Natural killer cell (primary cell): ENCODE measurements around the gene DCDC2. TPM values are rescaled to one million over a fixed set of nuclear protein-coding genes. Genes with fewer than 3 reads are reported as not detected.

Source experiments
- ATAC-seq, 3 donors: fragments of 150-1000 bp in 2 of 3; fragments of 200-7000 bp in 1 of 3; cut with Tn5 transposase; 1 replicate in 1 of 3; 2 replicates in 2 of 3; pipeline ENCODE4 v1.10.0; 2021; ENCODE audit warnings: mild to moderate bottlenecking in 2 of 3, moderate library complexity in 2 of 3
- DNase-seq, 2 donors: peaks; one replicate each; pipeline versions ENCODE4 v3.0.0 to v3.0.0-alpha.2; 2013 to 2021; ENCODE audit warnings: mixed read lengths in 1 of 2
- H3K27ac ChIP-seq: one replicate; pipeline ENCODE4 v1.5.1; 2013; ENCODE audit warnings: mild to moderate bottlenecking, low read length
- H3K27me3 ChIP-seq: one replicate; pipeline ENCODE4 v1.6.1; 2013; ENCODE audit warnings: low read length; ENCODE audit not compliant: control insufficient read depth, insufficient read depth
- H3K36me3 ChIP-seq: one replicate; pipeline ENCODE4 v1.6.1; 2013; ENCODE audit warnings: low read length; ENCODE audit not compliant: control insufficient read depth, insufficient read depth
- H3K4me1 ChIP-seq: one replicate; pipeline ENCODE4 v1.6.1; 2013; ENCODE audit warnings: low read length; ENCODE audit not compliant: control insufficient read depth, insufficient read depth
- H3K4me3 ChIP-seq: one replicate; pipeline ENCODE4 v1.5.1; 2013; ENCODE audit warnings: low read length
- H3K9me3 ChIP-seq: one replicate; pipeline ENCODE4 v1.6.1; 2013; ENCODE audit warnings: low read length; ENCODE audit not compliant: control insufficient read depth, insufficient read depth
- H3K27ac Mint-ChIP-seq, 2 donors: one replicate each; pipeline ENCODE4 v1.8.0; 2022; ENCODE audit warnings: mild to moderate bottlenecking in 2 of 2, mixed read lengths in 2 of 2, moderate library complexity in 1 of 2
- H3K27me3 Mint-ChIP-seq, 2 donors: one replicate each; pipeline ENCODE4 v1.8.0; 2022; ENCODE audit warnings: low read depth in 2 of 2, mixed read lengths in 2 of 2
- H3K36me3 Mint-ChIP-seq: one replicate; pipeline ENCODE4 v1.8.0; 2022; ENCODE audit warnings: mixed read lengths
- H3K4me1 Mint-ChIP-seq, 2 donors: one replicate each; pipeline ENCODE4 v1.8.0; 2022; ENCODE audit warnings: mixed read lengths in 2 of 2
- H3K4me3 Mint-ChIP-seq: one replicate; pipeline ENCODE4 v1.8.0; 2022; ENCODE audit warnings: mild to moderate bottlenecking, moderate library complexity, mixed read lengths
- H3K9me3 Mint-ChIP-seq, 2 donors: one replicate each; pipeline ENCODE4 v1.8.0; 2022; ENCODE audit warnings: mixed read lengths in 2 of 2
- CTCF ChIP-seq: fragments of 200-600 bp; IDR thresholded peaks from one replicate; pipeline ENCODE4 v1.8.0; 2022; ENCODE audit warnings: antibody characterized with exemption
- WGBS: methylation state at CpG from one replicate; pipeline ENCODE4 v1.1.7; 2013; ENCODE audit warnings: missing lambda C conversion rate; ENCODE audit not compliant: insufficient coverage; 5-methylcytosine and 5-hydroxymethylcytosine counted together
- intact Hi-C: fragments of 100-400 bp; cut with micrococcal nuclease; formaldehyde crosslinking; loops from one replicate; pipeline ENCODE4 v1.14.2; 2022
- total RNA-seq, 4 donors: library from RNA; stranded (reverse); fragments of 120-200 nt in 1 of 4; gene quantifications; one replicate each; pipeline versions ENCODE4 v1.2.3 to v1.2.4, GENCODE V29; 2013 to 2022

Gene DCDC2
- total RNA-seq, 3 donors from 2014 or later (not counting 1 experiment from before 2014, with no cell fraction given) = not detected

GRCh38 chr6:24140591-24140990 lies 217.3 kb downstream of the DCDC2 start:
- Mint-ChIP-seq H3K4me3 (no peak overlapping the region), H3K27ac (no peak overlapping the region), H3K27me3 (no peaks in the 10 kb centered on the region), H3K9me3 (peaks cover 2 to 9% of the 10 kb centered on the region in 2 donors), H3K36me3 (no peaks in the 10 kb centered on the region), H3K4me1 (no peaks in the 10 kb centered on the region)
- H3K27me3 ChIP-seq = no peaks in the 10 kb centered on the region
- no peaks in the 10 kb centered on the region for H3K4me1 ChIP-seq
- intact Hi-C loops = no loop called here
- DNase-seq = no peak
- no peak for TF ChIP-seq CTCF
- ATAC-seq = no peak
- H3K27ac ChIP-seq = no peak overlapping the region
- WGBS = 88% methylated on average over 13 of the region's 13 CpGs
- H3K36me3 ChIP-seq = no peaks in the 10 kb centered on the region
- H3K9me3 ChIP-seq = no peaks in the 10 kb centered on the region
- no peak overlapping the region for H3K4me3 ChIP-seq

- Mint-ChIP-seq H3K27me3 (no peaks in the 10 kb centered on the region), H3K9me3 (peaks cover 8 to 9% of the 10 kb centered on the region in 2 donors), H3K4me3 (no peak overlapping the region), H3K36me3 (no peaks in the 10 kb centered on the region), H3K4me1 (no peaks in the 10 kb centered on the region), H3K27ac (no peak overlapping the region)
- Histone ChIP-seq H3K27ac (no peak overlapping the region), H3K4me1 (no peaks in the 10 kb centered on the region), H3K4me3 (no peak overlapping the region), H3K27me3 (no peaks in the 10 kb centered on the region), H3K9me3 (no peaks in the 10 kb centered on the region), H3K36me3 (no peaks in the 10 kb centered on the region)
- 82% methylated on average over 2 of the region's 2 CpGs for WGBS
- ATAC-seq = no peak
- no peak for DNase-seq
- TF ChIP-seq CTCF = no peak
- intact Hi-C loops = no loop called here
These were observed 218.2 kb downstream of the DCDC2 start for GRCh38 chr6:24139639-24140038.

- WGBS = 80% methylated on average over 2 of the region's 2 CpGs
- H3K27ac ChIP-seq = no peak overlapping the region
- no peaks in the 10 kb centered on the region for H3K4me1 ChIP-seq
- TF ChIP-seq CTCF = no peak
- DNase-seq (no peak), ATAC-seq (no peak)
- H3K9me3 Mint-ChIP-seq = peaks cover 8 to 9% of the 10 kb centered on the region in 2 donors
- H3K27me3 Mint-ChIP-seq = no peaks in the 10 kb centered on the region
- H3K4me3 ChIP-seq = no peak overlapping the region
- no peak overlapping the region for H3K4me3 Mint-ChIP-seq
- H3K27me3 ChIP-seq = no peaks in the 10 kb centered on the region
- no peaks in the 10 kb centered on the region for H3K36me3 Mint-ChIP-seq
- no peaks in the 10 kb centered on the region for H3K4me1 Mint-ChIP-seq
- H3K27ac Mint-ChIP-seq = no peak overlapping the region
- intact Hi-C loops = no loop called here
- no peaks in the 10 kb centered on the region for H3K36me3 ChIP-seq
- no peaks in the 10 kb centered on the region for H3K9me3 ChIP-seq
These were observed 218.8 kb downstream of the DCDC2 start for GRCh38 chr6:24139080-24139479.

- DNase-seq (no peak), ATAC-seq (no peak)
- Histone ChIP-seq H3K27me3 (no peaks in the 10 kb centered on the region), H3K27ac (no peak overlapping the region), H3K4me3 (no peak overlapping the region), H3K36me3 (no peaks in the 10 kb centered on the region), H3K4me1 (no peaks in the 10 kb centered on the region), H3K9me3 (no peaks in the 10 kb centered on the region)
- Mint-ChIP-seq H3K9me3 (peaks cover 2 to 9% of the 10 kb centered on the region in 2 donors), H3K4me3 (no peak overlapping the region), H3K36me3 (no peaks in the 10 kb centered on the region), H3K27ac (no peak overlapping the region), H3K4me1 (peaks cover 0 to 3% of the 10 kb centered on the region in 2 donors), H3K27me3 (peaks cover 1 to 2% of the 10 kb centered on the region in 2 donors)
- no peak for TF ChIP-seq CTCF
- no CpG with 5 or more reads among the region's 2 CpGs for WGBS
- intact Hi-C loops = no loop called here
These were observed 226.1 kb downstream of the DCDC2 start for GRCh38 chr6:24131751-24132150.
